ENCODE results near the gene STK40.

GRCh38 chr1:36352125-36352909 lies 33.4 kb downstream of the STK40 start:
- TF ChIP-seq CTCF (IDR thresholded peaks at IDR 0.05; ENCODE audit: low read length), result no peak
- no peak for TF ChIP-seq EZH2phosphoT487 (IDR thresholded peaks at IDR 0.05; ENCODE audit: low read length)
- TF ChIP-seq EZH2 (optimal IDR thresholded peaks at IDR 0.05; ENCODE audit: low read depth, low read length), result no peak

All from MM.1S (cell line).